Left cardiac atrium (tissue), 4 donors: ENCODE measurements around the gene AFAP1. TPM values are rescaled to one million over a fixed set of nuclear protein-coding genes. Genes with fewer than 3 reads are reported as not detected.

Source experiments
- ATAC-seq, 2 donors: fragments of 200-7000 bp; cut with Tn5 transposase; one replicate each; pipeline ENCODE4 v1.9.1; 2020; ENCODE audit warnings: mild to moderate bottlenecking in 2 of 2, moderate library complexity in 2 of 2
- DNase-seq: peaks from one replicate; pipeline ENCODE4 v3.0.0-alpha.2; 2020
- intact Hi-C, 2 donors: fragments of 100-400 bp; cut with DNase I; formaldehyde crosslinking; loops; one replicate each; pipeline versions ENCODE4 v1.14.1 to v1.15.1; 2022 to 2023
- total RNA-seq, 2 donors: library from RNA; stranded (reverse); fragmentation: NEBNext Ultra II Directional; extraction: Animal tissue kit (Norgen Biotek cat#: 25700); gene quantifications; one replicate each; pipeline ENCODE4 v1.2.1, GENCODE V29; 2021
- donor health status: DM: no; HTN: yes; CAD: no.
- donor health status: DM: no; HTN: yes; CAD: no; lungs with severe emphysema.
- donor health status: DM: yes; HTN: yes; CAD: no.
- donor health status: Dilated cardiomyopathy.

The AFAP1 gene
- total RNA-seq, 2 donors from 2014 or later, result 19.6 to 33.3 TPM

- intact Hi-C loops, result no loop called here
- DNase-seq (no peak), ATAC-seq (no peak)
These were observed 204.3 kb downstream of the AFAP1 start for GRCh38 chr4:7735395-7735794.

- DNase-seq, result no peak
- no peak for ATAC-seq
- intact Hi-C loops, result no loop called here
These were observed 204.9 kb downstream of the AFAP1 start for GRCh38 chr4:7734651-7735260.

GRCh38 chr4:7733801-7734650 lies 205.6 kb downstream of the AFAP1 start:
- ATAC-seq (no peak), DNase-seq (no peak)
- intact Hi-C loops, result no loop called here

GRCh38 chr4:7733201-7733600 lies 206.5 kb downstream of the AFAP1 start:
- intact Hi-C loops, result no loop called here
- no peak for ATAC-seq

GRCh38 chr4:7732263-7732662 lies 207.4 kb downstream of the AFAP1 start:
- no peak for ATAC-seq
- DNase-seq, result no peak
- intact Hi-C loops, result no loop called here

More at GRCh38 chr4:7733201-7733600, 206.5 kb downstream of the AFAP1 start:
- DNase-seq, result no peak

GRCh38 chr4:7731437-7731836 lies 208.2 kb downstream of the AFAP1 start:
- DNase-seq, result no peak
- intact Hi-C loops, result no loop called here
- no peak for ATAC-seq

- intact Hi-C loops, result no loop called here
- no peak for DNase-seq
- no peak for ATAC-seq
These were observed 211.9 kb downstream of the AFAP1 start for GRCh38 chr4:7727749-7728148.

- intact Hi-C loops, result no loop called here
- ATAC-seq (no peak), DNase-seq (no peak)
These were observed 212.8 kb downstream of the AFAP1 start for GRCh38 chr4:7726665-7727413.

GRCh38 chr4:7725951-7726350 lies 213.7 kb downstream of the AFAP1 start:
- ATAC-seq (peak in 1 of 2 donors; percentile 22), DNase-seq (no peak)
- intact Hi-C loops, result no loop called here

GRCh38 chr4:7723625-7724024 lies 216.0 kb downstream of the AFAP1 start:
- DNase-seq (no peak), ATAC-seq (no peak)
- intact Hi-C loops, result no loop called here

GRCh38 chr4:7722766-7723387 lies 216.8 kb downstream of the AFAP1 start:
- intact Hi-C loops, result no loop called here
- DNase-seq, result no peak
- no peak for ATAC-seq

- DNase-seq (no peak), ATAC-seq (no peak)
- intact Hi-C loops, result no loop called here
These were observed 217.6 kb downstream of the AFAP1 start for GRCh38 chr4:7721984-7722551.

GRCh38 chr4:7719354-7720174 lies 220.1 kb downstream of the AFAP1 start:
- DNase-seq (peak; percentile 63), ATAC-seq (peak; percentile 70 to 73)
- intact Hi-C loops, result loop anchor here (2.0 to 10.0 kb wide), 5 partner anchors 257 to 527 kb away; partner anchors contain the start of gene SORCS2 (in 2 of the 2)

- intact Hi-C loops, result loop anchor here (2.0 to 10.0 kb wide), 5 partner anchors 255 to 526 kb away; partner anchors contain the start of gene SORCS2 (in 2 of the 2)
- DNase-seq (no peak), ATAC-seq (no peak)
These were observed 221.6 kb downstream of the AFAP1 start for GRCh38 chr4:7717946-7718490.

- no peak for ATAC-seq
- intact Hi-C loops, result loop anchor here (5.0 to 10.0 kb wide), 4 partner anchors 255 to 525 kb away; partner anchors contain the start of gene SORCS2 (in 2 of the 2)
- no peak for DNase-seq
These were observed 222.5 kb downstream of the AFAP1 start for GRCh38 chr4:7717161-7717560.

- DNase-seq (no peak), ATAC-seq (no peak)
- intact Hi-C loops, result loop anchor here (5.0 to 10.0 kb wide), 4 partner anchors 254 to 524 kb away; partner anchors contain the start of gene SORCS2 (in 2 of the 2)
These were observed 223.5 kb downstream of the AFAP1 start for GRCh38 chr4:7716010-7716721.
